NAMALWA (cell line): ENCODE data around the gene RING1.
"Not testable (repeated sequence)": the region's sequence is repeated elsewhere in the genome, so short reads cannot be mapped to it uniquely, and the experiment has no call there.

Experiments used
- DNase-seq: peaks from one replicate; pipeline ENCODE4 v3.0.0-alpha.2; 2015; ENCODE audit warnings: low spot score

Gene RING1

DNA sequence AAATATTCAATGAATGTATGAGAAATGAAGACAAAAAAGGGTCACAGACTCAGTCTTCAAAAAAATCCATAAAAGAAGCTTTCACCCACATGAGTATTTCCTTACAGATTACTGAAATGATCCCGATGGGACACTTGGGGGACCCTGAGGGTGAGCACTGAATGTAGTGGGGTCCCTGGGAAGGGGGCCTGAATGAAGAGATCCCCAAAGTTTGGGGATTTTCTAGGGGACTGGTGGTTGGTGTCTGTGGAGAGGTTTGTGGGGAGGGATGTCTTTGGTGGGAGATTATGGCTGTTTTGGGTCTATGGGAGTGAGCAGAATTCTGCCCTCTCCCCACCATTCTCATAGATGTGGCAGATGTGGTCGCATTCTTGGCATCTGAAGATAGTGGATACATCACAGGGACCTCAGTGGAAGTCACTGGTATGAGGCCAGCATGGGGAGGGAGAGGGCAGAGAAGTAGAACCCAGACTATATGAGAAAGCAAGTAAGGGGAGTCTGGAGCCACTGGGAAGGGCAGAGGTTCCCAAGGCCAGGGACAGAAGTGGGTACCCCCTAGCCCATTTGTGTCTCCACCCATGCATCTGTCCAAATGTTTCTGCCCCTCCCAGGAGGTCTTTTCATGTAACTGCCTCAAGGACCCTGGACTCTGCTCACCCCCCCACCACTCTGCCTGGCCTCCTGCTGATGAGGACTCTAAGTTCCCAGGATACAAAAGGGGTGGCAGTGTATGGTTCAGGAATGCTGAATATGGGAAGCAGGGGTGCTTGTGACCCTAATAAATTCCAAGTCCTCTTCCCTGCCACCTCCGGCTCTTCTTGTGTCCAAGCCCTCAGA, 2.1 kb upstream of the RING1 start:
- no peak for DNase-seq

- no peak for DNase-seq
Observed at GRCh38 chr6:33206864-33207551, 1.3 kb upstream of the RING1 start.

DNA sequence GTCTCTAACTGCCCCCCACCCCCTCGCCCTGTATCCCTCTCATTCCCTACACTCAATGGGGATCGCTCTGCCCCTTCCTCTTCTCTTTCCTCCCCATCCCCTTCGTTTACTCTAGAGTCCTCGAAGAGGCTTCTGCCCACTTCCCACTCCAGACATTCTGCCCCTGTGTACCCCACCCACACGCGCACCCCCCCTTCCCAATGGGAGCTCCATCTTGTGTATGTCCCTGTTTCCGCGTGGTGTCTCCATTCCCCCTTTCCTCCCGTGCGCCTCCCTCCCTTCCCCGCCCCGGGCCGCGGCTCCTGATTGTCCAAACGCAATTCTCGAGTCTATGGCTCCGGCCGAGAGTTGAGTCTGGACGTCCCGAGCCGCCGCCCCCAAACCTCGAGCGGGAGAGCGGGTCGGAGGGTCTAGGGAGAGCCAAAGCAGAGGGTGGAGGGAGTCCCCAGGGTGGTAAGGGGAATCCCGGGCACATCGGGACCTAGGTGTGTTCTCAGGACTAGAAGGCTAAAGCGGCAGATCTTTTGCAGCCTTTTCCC, 679 bp upstream of the RING1 start:
- no peak for DNase-seq

- DNase-seq: no peak
Observed at GRCh38 chr6:33209856-33210255, 1.6 kb downstream of the RING1 start.

GRCh38 chr6:33211136-33211535, 2.8 kb downstream of the RING1 start:
- DNase-seq: no peak

DNA sequence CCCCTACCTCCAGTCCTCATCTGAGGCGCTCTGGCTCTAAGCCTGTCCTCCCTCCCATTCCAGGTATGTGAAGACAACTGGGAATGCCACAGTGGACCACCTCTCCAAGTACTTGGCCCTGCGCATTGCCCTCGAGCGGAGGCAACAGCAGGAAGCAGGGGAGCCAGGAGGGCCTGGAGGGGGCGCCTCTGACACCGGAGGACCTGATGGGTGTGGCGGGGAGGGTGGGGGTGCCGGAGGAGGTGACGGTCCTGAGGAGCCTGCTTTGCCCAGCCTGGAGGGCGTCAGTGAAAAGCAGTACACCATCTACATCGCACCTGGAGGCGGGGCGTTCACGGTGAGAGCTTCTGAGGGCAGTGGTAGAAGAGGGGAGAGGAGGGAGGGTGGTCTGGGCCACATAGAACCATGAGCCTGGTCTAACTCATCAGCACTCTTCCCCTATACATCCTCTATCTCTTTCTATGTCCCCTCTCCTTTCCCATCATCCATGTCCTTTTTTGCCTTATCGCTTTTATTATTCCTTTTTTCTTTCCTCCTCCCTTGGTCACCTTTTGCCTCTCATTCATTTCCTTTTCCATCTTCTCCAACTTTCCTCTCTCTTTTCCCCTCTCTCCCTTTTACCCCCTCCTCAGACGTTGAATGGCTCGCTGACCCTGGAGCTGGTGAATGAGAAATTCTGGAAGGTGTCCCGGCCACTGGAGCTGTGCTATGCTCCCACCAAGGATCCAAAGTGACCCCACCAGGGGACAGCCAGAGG, 3.5 kb downstream of the RING1 start:
- DNase-seq: no peak

GRCh38 chr6:33212857-33213165, 4.5 kb downstream of the RING1 start:
- no peak for DNase-seq

GRCh38 chr6:33213166-33213988, 5.1 kb downstream of the RING1 start:
- no peak for DNase-seq

- no peak for DNase-seq
Observed at GRCh38 chr6:33213989-33214335, 5.7 kb downstream of the RING1 start.

- DNase-seq: no peak
Observed at GRCh38 chr6:33215271-33216116, 7.2 kb downstream of the RING1 start.

DNA sequence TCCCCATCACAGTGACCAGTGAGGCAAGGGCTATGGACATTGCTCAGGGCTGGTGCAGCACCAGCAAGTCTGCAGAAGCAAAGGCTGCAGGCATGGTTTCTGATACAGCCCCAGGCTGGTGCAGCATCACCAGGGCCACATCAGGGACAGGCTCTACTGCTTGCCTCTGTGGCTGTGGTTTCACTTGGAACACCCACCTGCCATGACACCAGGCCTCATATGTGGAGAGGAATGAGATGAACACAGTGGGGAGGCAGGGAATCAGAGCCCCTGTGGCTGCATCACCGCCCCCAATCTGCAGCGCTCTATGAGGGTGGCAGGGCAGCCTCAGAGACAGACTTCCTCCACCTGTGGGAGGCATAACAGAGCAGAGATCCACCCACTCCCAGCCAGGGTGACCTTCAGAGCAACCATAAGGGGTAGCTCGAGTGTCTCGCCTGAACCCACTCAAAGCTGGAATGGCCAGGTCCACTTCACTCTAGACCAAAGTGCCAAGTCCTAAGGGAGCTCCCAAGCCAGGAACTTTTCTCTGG, 7.9 kb downstream of the RING1 start:
- no peak for DNase-seq

DNA sequence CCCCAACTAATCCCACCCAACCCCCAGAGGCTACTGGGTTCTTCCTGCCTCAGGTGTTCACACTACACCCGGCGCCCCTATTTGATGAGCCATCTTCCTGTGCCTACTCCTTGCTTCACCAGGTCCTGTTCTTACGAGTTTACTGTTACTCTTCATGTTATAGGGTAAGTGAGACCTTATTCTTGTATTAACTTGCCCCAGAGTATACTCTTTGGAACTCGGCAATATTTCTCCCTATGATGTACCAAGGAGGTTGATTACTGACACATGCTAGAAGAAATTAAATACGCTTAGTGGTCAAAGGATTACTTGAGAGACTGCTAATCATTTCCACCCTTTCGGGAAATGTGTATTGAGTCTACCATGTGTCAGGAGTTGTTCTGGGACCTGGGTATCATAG, 8.9 kb downstream of the RING1 start:
- no peak for DNase-seq

DNA sequence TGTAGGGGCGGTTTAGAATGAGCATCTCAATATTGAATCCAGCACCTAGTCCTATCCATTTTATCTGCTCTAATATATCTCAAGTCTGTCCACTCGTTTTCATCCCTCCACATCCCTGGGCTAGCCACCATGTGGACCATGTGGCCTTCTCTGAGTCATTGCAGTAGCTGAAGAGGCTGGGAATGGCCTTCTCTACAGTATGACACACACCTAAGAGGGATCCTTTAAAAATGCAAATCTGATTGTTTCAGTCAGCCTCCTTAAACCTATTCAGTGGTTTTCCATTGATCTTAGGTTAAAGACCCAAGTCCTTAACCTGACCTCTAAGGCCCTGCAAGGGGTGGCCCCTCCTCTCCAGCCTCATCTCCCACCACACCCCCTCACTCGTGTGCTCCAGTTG, 9.4 kb downstream of the RING1 start:
- DNase-seq: no peak

- not testable (repeated sequence) for DNase-seq
Observed at GRCh38 chr6:33226503-33227120, 18.3 kb downstream of the RING1 start.

DNA sequence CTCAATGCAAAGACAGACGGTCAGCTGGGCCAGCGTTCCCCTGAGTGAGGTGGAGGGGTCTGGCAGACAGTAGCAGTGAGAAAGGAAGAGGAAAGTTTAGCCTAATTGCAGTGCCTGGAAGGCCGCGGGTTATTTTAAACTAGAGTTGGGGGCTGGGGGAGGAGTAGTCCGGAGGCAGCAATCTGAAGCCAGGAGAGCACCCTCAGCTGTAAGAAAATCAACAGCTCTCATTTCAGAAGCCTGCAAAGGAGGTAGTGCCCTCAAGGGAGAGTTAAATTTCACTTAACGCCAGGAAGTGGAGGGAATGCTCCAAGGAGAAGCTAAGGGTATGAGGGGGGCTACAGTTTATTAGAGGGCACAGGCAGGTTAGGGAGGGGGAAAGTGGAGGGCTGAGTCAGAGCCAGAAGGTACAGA, 26.9 kb downstream of the RING1 start:
- no peak for DNase-seq

GRCh38 chr6:33236328-33236727, 28.0 kb downstream of the RING1 start:
- no peak for DNase-seq

- DNase-seq: no peak
Observed at GRCh38 chr6:33236852-33237251, 28.6 kb downstream of the RING1 start.

GRCh38 chr6:33237741-33238140, 29.4 kb downstream of the RING1 start:
- no peak for DNase-seq

DNA sequence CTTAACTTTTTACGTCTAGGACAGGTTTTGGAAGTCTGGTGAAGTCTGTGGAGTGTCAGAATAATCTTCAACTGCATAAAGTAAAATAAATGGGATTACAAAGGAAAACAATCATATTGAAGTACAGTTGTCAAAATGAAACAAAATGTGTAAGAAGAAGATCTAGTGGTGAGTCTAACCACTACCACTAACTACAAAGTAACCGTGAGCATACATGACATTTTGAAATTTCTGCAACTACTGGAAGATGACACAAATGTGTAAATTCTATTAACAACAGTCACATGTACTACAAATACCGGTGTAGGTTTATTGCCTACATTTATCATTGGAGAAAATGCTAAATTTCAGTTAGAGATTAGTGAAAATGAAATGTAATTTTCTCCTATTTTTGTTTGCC, 33.7 kb downstream of the RING1 start:
- no peak for DNase-seq

- DNase-seq: no peak
Observed at GRCh38 chr6:33243476-33243875, 35.2 kb downstream of the RING1 start.
